ENCODE results near the gene IQSEC3.
"Not testable (repeated sequence)": the region's sequence is repeated elsewhere in the genome, so short reads cannot be mapped to it uniquely, and the experiment has no call there.

The IQSEC3 gene

GRCh38 chr12:58832-59231 lies 7.7 kb upstream of the IQSEC3 start:
- Histone ChIP-seq H3K4me3 (no peak overlapping the region), H3K27me3 (ENCODE audit: low read depth) (peaks cover 4% of the 10 kb centered on the region; the same call in 1 of the 2 replicates), H3K36me3 (replicated peaks) (no peaks in the 10 kb centered on the region), H3K9me3 (peaks cover 8% of the 10 kb centered on the region), H3K4me1 (no peaks in the 10 kb centered on the region)
- in situ Hi-C loops (cut with MboI; ENCODE audit: low sequenced_read_pairs) = no loop called here
- no peak for DNase-seq (ENCODE audit: low spot score in 2 of 2)

GRCh38 chr12:61845-62244 lies 4.7 kb upstream of the IQSEC3 start:
- DNase-seq (ENCODE audit: low spot score in 2 of 2); H3K27me3 ChIP-seq (ENCODE audit: low read depth); in situ Hi-C loops (cut with MboI; ENCODE audit: low sequenced_read_pairs); H3K4me1 ChIP-seq; H3K36me3 ChIP-seq (replicated peaks); H3K9me3 ChIP-seq; H3K4me3 ChIP-seq: not testable (repeated sequence)

- H3K4me1 ChIP-seq; DNase-seq (ENCODE audit: low spot score in 2 of 2); in situ Hi-C loops (cut with MboI; ENCODE audit: low sequenced_read_pairs); H3K36me3 ChIP-seq (replicated peaks); H3K4me3 ChIP-seq; H3K9me3 ChIP-seq; H3K27me3 ChIP-seq (ENCODE audit: low read depth): not testable (repeated sequence)
These were observed 990 bp upstream of the IQSEC3 start for GRCh38 chr12:65491-66063.

- H3K4me1 ChIP-seq; H3K4me3 ChIP-seq; in situ Hi-C loops (cut with MboI; ENCODE audit: low sequenced_read_pairs); H3K36me3 ChIP-seq (replicated peaks); H3K9me3 ChIP-seq; H3K27me3 ChIP-seq (ENCODE audit: low read depth): not testable (repeated sequence)
- DNase-seq (ENCODE audit: low spot score in 2 of 2) = peak in 1 of 2 experiments; percentile 32
These were observed 376 bp downstream of the IQSEC3 start for GRCh38 chr12:66782-67504.

GRCh38 chr12:69677-70076 lies 3.1 kb downstream of the IQSEC3 start:
- H3K27me3 ChIP-seq (ENCODE audit: low read depth); H3K9me3 ChIP-seq; H3K36me3 ChIP-seq (replicated peaks); H3K4me3 ChIP-seq; H3K4me1 ChIP-seq; in situ Hi-C loops (cut with MboI; ENCODE audit: low sequenced_read_pairs); DNase-seq (ENCODE audit: low spot score in 2 of 2): not testable (repeated sequence)

- H3K9me3 ChIP-seq; DNase-seq (ENCODE audit: low spot score in 2 of 2); H3K4me3 ChIP-seq; H3K27me3 ChIP-seq (ENCODE audit: low read depth); H3K36me3 ChIP-seq (replicated peaks); H3K4me1 ChIP-seq; in situ Hi-C loops (cut with MboI; ENCODE audit: low sequenced_read_pairs): not testable (repeated sequence)
These were observed 4.0 kb downstream of the IQSEC3 start for GRCh38 chr12:70541-70940.

- H3K9me3 ChIP-seq; DNase-seq (ENCODE audit: low spot score in 2 of 2); H3K4me3 ChIP-seq; H3K36me3 ChIP-seq (replicated peaks); H3K4me1 ChIP-seq; in situ Hi-C loops (cut with MboI; ENCODE audit: low sequenced_read_pairs): not testable (repeated sequence)
- peaks cover 15% of the 10 kb centered on the region for H3K27me3 ChIP-seq (ENCODE audit: low read depth)
These were observed 5.5 kb downstream of the IQSEC3 start for GRCh38 chr12:72018-72417.

- H3K4me1 ChIP-seq; DNase-seq (ENCODE audit: low spot score in 2 of 2); H3K9me3 ChIP-seq; in situ Hi-C loops (cut with MboI; ENCODE audit: low sequenced_read_pairs); H3K36me3 ChIP-seq (replicated peaks); H3K4me3 ChIP-seq: not testable (repeated sequence)
- H3K27me3 ChIP-seq (ENCODE audit: low read depth) = peaks cover 25% of the 10 kb centered on the region
These were observed 8.0 kb downstream of the IQSEC3 start for GRCh38 chr12:74420-75190.

GRCh38 chr12:75541-75940 lies 9.0 kb downstream of the IQSEC3 start:
- H3K9me3 ChIP-seq; DNase-seq (ENCODE audit: low spot score in 2 of 2); H3K4me1 ChIP-seq; in situ Hi-C loops (cut with MboI; ENCODE audit: low sequenced_read_pairs); H3K36me3 ChIP-seq (replicated peaks); H3K4me3 ChIP-seq: not testable (repeated sequence)
- peaks cover 33% of the 10 kb centered on the region for H3K27me3 ChIP-seq (ENCODE audit: low read depth)

- H3K9me3 ChIP-seq; H3K36me3 ChIP-seq (replicated peaks); H3K4me1 ChIP-seq; DNase-seq (ENCODE audit: low spot score in 2 of 2); in situ Hi-C loops (cut with MboI; ENCODE audit: low sequenced_read_pairs); H3K4me3 ChIP-seq: not testable (repeated sequence)
- peaks cover 38% of the 10 kb centered on the region for H3K27me3 ChIP-seq (ENCODE audit: low read depth)
These were observed 9.5 kb downstream of the IQSEC3 start for GRCh38 chr12:76102-76501.

- H3K4me1 ChIP-seq; H3K4me3 ChIP-seq; DNase-seq (ENCODE audit: low spot score in 2 of 2); H3K36me3 ChIP-seq (replicated peaks); H3K9me3 ChIP-seq; in situ Hi-C loops (cut with MboI; ENCODE audit: low sequenced_read_pairs): not testable (repeated sequence)
- peaks cover 39% of the 10 kb centered on the region for H3K27me3 ChIP-seq (ENCODE audit: low read depth)
These were observed 10.0 kb downstream of the IQSEC3 start for GRCh38 chr12:76551-76950.

GRCh38 chr12:77101-77719 lies 10.6 kb downstream of the IQSEC3 start:
- DNase-seq (ENCODE audit: low spot score in 2 of 2); H3K4me3 ChIP-seq; H3K4me1 ChIP-seq; in situ Hi-C loops (cut with MboI; ENCODE audit: low sequenced_read_pairs); H3K9me3 ChIP-seq; H3K36me3 ChIP-seq (replicated peaks): not testable (repeated sequence)
- peaks cover 46% of the 10 kb centered on the region for H3K27me3 ChIP-seq (ENCODE audit: low read depth)

GRCh38 chr12:77769-78383 lies 11.3 kb downstream of the IQSEC3 start:
- H3K9me3 ChIP-seq; H3K4me3 ChIP-seq; H3K36me3 ChIP-seq (replicated peaks); H3K4me1 ChIP-seq; DNase-seq (ENCODE audit: low spot score in 2 of 2); in situ Hi-C loops (cut with MboI; ENCODE audit: low sequenced_read_pairs): not testable (repeated sequence)
- peaks cover 52% of the 10 kb centered on the region for H3K27me3 ChIP-seq (ENCODE audit: low read depth)

All from HAP-1 (cell line).